HepG2 (cell line): ENCODE measurements around the gene CHI3L1.

Experiments used
- AHR ChIP-seq: IDR thresholded peaks from 2 replicates; pipeline ENCODE4 v1.6.1; 2018; ENCODE audit warnings: missing genetic modification reagents, missing compliant biosample characterization
- NFIC ChIP-seq: IDR thresholded peaks from 2 replicates; pipeline ENCODE4 v1.6.1; 2012; ENCODE audit warnings: mild to moderate bottlenecking, low read length, inconsistent platforms
- ZNF230 ChIP-seq: sonication (generic); formaldehyde crosslinking; IDR thresholded peaks from 2 replicates; pipeline ENCODE4 v1.4.0; 2020; ENCODE audit warnings: mild to moderate bottlenecking, missing genetic modification reagents
- TF ChIP-seq, protein P1 (sequence below): sonication (generic); formaldehyde crosslinking; IDR thresholded peaks from 2 replicates; pipeline ENCODE4 v1.5.0; 2020; ENCODE audit warnings: mild to moderate bottlenecking, missing genetic modification reagents, moderate library complexity

DNA sequence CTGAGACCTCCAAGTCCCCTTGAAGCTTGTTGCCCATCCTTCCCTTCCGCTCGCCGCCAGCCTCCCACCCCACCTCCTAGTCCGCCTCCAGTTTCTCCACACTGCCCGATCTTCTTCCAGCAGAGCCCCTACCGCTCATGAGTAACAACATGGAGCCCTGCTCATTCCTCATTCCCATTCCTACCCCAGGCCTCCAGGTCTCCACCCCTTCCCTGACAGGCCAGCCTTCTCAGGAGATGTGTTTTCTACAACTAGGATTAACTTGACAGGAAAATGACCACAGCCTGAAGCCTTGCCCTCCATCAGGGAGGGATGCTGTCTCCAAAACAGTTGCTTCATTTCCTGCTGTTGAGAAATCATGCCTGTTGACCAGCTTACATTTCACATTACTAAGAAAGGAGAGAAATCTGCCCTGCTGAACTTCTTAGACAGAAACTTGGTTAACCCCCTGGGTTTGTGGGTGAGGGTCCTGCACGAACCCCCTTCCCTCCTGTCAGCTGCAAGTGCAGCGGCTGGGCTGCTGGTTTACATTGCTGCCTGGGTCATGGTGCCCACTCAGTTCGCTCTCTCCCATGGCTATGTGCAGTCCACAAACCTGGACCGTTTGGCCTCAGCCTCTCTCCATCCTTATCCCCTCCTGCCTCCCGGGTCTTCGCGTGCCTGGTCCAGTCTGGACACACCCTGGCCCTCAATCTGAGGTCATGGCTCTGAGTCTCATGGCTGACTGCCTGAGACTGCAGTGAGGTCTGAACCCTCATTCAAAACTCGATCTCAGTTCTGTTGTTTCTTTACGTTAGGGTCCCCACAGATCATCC, 16.1 kb upstream of the CHI3L1 start:
- TF ChIP-seq NFIC (no peak), ZNF230 (CRISPR knock-in tag) (no peak), AHR (CRISPR knock-in tag) (no peak)
- TF ChIP-seq, protein P1, sequence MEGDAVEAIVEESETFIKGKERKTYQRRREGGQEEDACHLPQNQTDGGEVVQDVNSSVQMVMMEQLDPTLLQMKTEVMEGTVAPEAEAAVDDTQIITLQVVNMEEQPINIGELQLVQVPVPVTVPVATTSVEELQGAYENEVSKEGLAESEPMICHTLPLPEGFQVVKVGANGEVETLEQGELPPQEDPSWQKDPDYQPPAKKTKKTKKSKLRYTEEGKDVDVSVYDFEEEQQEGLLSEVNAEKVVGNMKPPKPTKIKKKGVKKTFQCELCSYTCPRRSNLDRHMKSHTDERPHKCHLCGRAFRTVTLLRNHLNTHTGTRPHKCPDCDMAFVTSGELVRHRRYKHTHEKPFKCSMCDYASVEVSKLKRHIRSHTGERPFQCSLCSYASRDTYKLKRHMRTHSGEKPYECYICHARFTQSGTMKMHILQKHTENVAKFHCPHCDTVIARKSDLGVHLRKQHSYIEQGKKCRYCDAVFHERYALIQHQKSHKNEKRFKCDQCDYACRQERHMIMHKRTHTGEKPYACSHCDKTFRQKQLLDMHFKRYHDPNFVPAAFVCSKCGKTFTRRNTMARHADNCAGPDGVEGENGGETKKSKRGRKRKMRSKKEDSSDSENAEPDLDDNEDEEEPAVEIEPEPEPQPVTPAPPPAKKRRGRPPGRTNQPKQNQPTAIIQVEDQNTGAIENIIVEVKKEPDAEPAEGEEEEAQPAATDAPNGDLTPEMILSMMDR (CRISPR knock-in tag) = no peak
